Measurements from ENCODE around the gene IMPA2.

IMPA2 gene

GRCh38 chr18:11991021-11991795 is 9.9 kb downstream of the IMPA2 start:
- no peak for DNase-seq

DNA sequence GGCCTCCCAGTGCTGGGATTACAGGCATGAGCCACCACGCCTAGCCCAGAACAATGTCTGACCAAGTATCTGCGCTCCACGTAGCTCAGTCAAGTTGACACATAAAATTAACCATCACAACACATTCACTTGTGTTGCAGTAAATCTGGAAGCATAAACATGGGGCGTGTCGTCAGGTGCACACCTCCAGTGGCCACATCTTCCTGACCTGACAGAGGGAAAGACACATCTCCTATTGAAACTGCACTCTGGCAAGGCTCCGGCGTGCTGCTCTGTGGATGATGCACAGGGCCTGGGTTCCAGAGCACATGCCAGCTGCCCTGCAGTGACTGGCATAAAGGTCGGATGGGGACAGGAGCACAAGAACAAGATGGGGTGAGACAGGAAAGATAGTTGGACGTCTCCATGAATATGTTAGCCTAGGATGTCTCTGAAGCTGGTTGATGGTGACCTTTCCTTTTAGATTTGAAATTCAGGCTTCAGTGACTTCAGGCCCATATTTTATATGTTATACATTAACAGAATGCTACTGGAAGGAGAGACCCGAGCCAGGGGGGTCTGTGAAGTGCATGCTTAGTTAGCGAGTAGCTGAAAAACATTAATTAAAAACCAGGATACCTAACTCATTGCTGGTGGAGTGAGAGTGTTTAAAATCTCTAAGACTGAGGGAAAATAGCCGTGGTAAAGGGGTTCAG is 10.9 kb downstream of the IMPA2 start:
- no peak for DNase-seq

GRCh38 chr18:11993264-11993916 is 12.1 kb downstream of the IMPA2 start:
- no peak for DNase-seq

GRCh38 chr18:11994336-11994702 is 13.0 kb downstream of the IMPA2 start:
- no peak for DNase-seq

GRCh38 chr18:11994703-11995444 is 13.6 kb downstream of the IMPA2 start:
- no peak for DNase-seq

DNA sequence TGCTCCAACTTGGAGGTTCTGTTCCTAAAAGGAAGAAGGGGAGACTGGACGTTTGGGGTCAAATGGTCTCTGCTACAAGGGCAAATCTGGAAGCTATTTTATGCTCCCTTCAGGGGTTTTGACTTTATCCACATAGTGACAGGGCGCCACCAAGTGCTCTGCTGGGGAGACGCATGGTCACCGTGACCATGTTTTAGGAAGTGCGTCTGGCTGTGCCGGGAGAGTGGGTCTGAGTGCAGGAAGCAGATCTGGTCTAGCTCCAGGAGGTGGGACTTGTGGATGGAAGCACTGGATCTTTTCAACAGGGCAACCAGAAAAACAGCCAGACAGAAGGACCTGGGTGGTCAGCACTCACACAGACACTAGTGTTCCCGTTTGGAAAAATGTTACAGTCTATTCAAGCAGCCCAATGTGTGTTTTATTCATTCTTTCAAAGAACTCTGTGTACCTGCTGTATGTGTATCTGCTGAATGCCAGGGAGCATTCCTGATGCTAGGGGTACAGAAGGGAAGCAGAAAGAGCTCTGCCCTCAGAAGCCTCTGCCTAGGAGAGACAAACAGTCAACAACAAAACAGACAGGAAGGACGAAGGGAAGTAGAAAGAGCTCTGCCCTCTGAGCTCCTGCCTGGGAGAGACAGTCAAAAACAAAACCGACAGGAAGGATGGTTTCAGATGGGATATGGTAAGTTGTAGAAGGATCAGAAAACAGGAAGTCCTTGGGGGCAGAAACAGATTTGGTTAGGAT is 14.3 kb downstream of the IMPA2 start:
- DNase-seq = peak; percentile 89

DNA sequence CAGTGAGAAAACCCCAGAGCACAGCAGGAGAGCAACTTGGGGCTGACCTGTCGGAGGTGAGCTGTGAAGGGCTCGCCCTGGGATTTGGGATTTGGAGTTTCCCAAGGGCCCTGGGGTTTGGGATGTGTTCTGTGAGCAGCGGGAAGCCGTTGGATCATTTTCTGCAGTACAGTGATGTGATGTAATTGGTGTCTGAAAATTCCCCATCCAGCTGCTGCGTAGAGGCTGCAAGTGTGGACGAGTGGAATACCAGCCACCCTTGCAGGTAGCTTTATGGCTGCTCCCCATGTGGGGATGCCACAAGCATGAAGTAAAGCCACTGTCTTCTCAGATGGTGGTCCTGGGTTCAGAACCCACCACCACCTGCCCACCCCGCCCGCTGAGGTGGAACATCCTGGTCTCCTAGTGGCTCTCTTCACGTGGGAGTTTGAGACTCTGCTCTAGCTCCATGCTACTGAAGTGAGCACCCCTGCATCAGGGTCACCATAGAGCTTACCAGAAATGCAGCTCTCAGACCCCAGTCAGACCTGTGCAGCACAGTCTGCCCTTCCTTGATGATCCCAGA is 15.0 kb downstream of the IMPA2 start:
- no peak for DNase-seq

- DNase-seq = no peak
These were observed 15.6 kb downstream of the IMPA2 start for GRCh38 chr18:11996907-11997306.

DNA sequence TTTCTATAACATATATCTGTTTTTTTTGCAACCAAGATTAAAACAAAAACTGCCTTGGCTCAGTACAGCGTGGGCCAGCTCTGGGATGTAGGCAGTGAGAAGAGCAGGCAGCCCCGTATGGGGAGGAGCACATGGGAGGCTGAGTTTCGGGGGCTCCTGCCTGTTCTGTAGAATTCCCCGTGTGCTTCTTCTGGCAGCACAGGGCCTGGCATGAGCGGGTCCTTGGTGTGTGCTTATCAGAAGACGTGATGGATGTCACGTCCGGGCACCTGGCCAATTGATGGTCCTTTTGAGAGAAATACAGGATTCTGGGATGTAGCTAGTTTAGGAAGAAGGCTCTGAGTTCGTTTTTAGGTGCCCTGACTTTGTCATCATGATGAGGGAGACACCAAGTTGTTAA is 16.2 kb downstream of the IMPA2 start:
- DNase-seq = no peak

DNA sequence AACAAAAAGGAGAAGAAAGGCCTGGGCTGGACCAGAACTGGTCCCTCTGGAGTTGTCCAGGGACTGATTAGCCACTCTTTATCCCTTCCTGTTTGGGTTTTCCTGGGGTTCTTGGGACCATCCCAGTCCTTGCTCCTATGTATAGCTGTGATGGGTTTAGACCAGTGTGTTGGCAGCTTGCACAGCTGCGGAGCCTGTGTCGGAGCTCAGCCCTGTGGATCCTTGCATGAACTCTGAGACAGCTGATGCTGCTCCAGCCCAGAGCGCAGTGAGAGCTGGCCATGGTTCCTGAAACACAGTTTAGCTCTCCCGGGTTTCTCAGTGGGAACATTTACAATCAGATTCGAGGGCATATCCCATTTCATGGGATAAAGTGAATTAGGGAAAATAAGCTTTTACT is 16.9 kb downstream of the IMPA2 start:
- no peak for DNase-seq

DNA sequence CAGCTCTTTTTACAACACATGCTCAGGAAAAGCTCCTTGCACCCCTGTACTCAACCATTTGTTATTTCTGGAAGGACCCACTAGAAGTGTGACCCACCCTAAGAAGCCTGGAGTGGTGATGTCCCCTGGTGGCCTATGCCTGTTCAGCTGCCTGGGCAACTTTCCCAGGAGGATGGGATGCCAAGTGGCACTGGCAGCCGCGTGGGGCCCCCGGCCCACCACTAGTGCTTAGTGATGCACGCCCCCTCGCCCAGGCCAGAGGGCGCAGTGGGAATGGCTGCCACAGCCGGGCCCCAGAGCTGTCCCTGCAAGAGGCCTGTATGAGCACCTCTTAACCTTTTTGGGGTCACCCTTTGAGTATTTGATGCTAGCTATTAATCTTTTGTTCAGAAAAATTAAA is 18.1 kb downstream of the IMPA2 start:
- no peak for DNase-seq

DNA sequence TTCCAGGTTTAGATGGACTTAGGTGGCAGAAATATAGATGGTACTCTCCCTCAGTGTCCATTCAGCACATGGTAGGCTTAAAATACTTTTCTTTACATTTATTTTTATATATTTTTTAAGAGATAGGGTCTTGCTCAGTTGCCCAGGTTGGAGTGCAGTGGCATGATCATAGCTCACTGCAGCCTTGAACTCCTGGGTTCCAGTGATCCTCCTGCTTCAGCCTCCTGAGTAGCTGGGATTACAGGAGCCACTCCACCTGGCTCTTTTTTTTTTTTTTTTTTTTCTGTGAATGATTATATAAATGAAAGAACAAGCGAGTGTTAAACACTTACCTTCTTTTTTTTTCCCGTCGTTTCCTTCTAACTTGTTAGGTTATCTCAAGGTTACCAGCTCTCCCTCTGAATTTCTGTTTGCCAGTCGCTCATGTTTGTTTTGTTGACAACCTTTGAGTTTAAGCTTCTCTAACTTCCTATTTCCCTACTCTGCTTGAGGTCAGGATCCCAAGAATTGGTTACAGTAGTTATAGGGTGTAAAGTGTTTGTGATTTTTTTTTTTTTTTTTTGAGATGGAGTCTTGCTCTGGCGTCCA is 18.9 kb downstream of the IMPA2 start:
- DNase-seq = no peak

DNA sequence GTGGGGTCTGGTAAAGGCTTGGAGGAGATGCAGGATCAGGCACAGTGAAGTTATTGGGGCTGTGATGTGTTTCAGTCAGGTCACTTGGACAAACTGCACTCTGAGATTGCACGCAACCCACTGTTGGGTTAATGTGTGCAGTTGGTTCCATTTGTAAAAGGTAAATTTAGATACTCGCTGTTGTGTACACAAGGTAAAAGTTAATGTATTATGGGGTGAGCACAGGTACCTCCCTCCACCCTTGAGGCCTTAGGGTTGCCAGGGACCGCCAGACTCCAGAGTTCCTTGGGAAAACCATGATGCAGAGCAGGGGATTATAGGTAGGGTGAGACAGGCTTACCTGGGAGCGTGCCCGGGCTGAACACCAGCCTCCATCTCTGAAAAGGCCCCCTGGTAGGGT is 20.1 kb downstream of the IMPA2 start:
- no peak for DNase-seq

- DNase-seq = no peak
These were observed 22.6 kb downstream of the IMPA2 start for GRCh38 chr18:12003894-12004293.

- no peak for DNase-seq
These were observed 24.5 kb downstream of the IMPA2 start for GRCh38 chr18:12005538-12006487.

- no peak for DNase-seq
These were observed 25.2 kb downstream of the IMPA2 start for GRCh38 chr18:12006488-12006840.

DNA sequence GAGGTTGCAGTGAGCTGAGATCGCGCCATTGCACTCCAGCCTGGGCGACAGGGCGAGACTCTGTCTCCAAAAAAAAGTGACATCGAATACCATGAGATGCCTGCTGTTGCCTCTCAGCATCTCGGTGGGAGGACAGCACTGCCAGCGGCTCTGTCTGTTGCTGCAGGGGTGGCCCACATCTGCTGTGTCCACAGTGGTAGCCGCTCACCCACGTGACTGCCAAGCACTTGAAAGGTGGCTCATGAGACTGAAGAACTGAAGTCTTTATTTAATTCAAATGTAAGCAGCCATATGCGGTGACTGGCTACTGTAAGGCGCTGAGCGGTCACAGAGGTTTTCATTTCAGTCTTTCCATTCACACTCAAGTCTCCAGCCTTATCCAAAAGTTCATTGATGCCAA is 25.8 kb downstream of the IMPA2 start:
- no peak for DNase-seq

DNA sequence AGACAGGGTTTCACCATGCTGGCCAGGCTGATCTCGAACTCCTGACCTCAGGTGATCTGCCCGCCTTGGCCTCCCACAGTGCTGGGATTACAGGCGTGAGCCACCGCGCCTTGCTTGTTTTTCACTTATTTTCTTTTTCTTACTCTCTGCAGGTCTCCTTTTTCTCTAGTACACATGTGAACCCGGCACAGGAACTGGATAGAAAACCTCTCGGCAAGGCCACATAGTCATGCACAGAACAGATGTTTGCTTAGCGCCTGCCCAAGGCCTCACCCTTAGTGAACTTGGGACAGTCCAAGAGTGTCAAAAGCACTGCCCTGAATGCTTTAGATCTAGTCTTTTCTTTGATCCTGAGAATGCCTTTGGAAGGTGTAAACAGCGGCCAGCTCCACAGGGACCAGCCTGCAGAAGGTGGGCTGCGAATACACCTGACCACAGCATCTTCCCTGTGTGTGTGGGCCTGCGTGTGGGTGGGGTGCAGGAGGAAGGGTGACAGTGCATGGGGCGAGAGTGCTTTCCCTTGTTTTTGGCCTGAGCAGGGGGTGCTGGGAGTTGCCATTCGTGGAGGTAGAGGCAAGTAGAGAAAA is 27.0 kb downstream of the IMPA2 start:
- DNase-seq = no peak

GRCh38 chr18:12008842-12009580 is 27.7 kb downstream of the IMPA2 start:
- DNase-seq = no peak
